K562 (cell line): ENCODE results near the gene BSCL2.

ENCODE experiments used
- MAZ ChIP-seq, 2 experiments: fragments of 450-650 bp in 1 of 2; sonication (generic) in 1 of 2; formaldehyde crosslinking; IDR thresholded peaks in 1 of 2; conservative IDR thresholded peaks in 1 of 2; 2 replicates each; pipeline versions ENCODE4 v1.4.0 to v1.5.0; 2020; ENCODE audit warnings: mild to moderate bottlenecking in 1 of 2, missing genetic modification reagents in 1 of 2
- MLLT1 ChIP-seq, 2 experiments: fragments of 450-650 bp; IDR thresholded peaks; 2 replicates each; pipeline ENCODE4 v1.6.1; 2016
- NFRKB ChIP-seq: fragments of 450-650 bp; IDR thresholded peaks from 2 replicates; pipeline ENCODE4 v1.6.1; 2016; ENCODE audit warnings: low read depth
- POLR2A ChIP-seq: fragments of 450-650 bp; conservative IDR thresholded peaks from 2 replicates; pipeline ENCODE4 v1.6.1; 2016
- SREBF2 ChIP-seq: sonication (generic); formaldehyde crosslinking; IDR thresholded peaks from 2 replicates; pipeline ENCODE4 v1.4.0; 2020; ENCODE audit warnings: mild to moderate bottlenecking, missing genetic modification reagents
- ZNF589 ChIP-seq: fragments of 200-800 bp; sonication (Bioruptor generic); IDR thresholded peaks from 2 replicates; pipeline ENCODE4 v1.6.1; 2016; ENCODE audit warnings: low read depth, missing genetic modification characterization, missing compliant biosample characterization

DNA sequence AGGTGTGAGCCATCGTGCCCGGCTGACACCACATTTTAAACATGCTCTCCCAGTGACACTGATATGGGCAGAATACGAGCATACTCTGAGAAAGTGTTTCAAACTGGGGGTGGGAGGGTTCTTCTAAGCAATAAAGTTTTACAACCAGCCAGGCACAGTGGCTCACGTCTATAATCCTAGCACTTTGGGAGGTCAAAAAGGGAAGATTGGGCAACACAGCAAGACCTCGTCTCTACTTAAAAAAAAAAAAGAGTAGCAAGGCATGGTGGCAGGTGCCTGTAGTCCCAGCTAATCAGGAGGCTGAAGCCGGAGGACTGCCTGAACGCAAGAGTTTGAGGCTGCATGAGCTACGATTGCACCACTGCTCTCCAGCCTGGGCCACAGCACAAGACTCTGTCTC lies 63.0 kb downstream of the BSCL2 start:
- no peak for TF ChIP-seq MAZ (CRISPR knock-in tag; conservative IDR thresholded peaks at IDR 0.05 in 1 of 2, IDR thresholded peaks at IDR 0.05 in 1 of 2)
- TF ChIP-seq SREBF2 (CRISPR knock-in tag), result no peak
- TF ChIP-seq ZNF589 (CRISPR knock-in tag), result no peak
- no peak for TF ChIP-seq POLR2A
- no peak for TF ChIP-seq MLLT1 (IDR thresholded peaks at IDR 0.05)
- TF ChIP-seq NFRKB, result no peak
